Endodermal cell (in vitro differentiated cells): ENCODE measurements around the gene SH3TC1. TPM values are rescaled to one million over a fixed set of nuclear protein-coding genes. Genes with fewer than 3 reads are reported as not detected.

Experiments used
- DNase-seq: peaks from one replicate; pipeline ENCODE4 v3.0.0-alpha.2; 2017
- H3K27ac ChIP-seq: 2 replicates; pipeline ENCODE4 v1.5.1; 2013; ENCODE audit warnings: mild to moderate bottlenecking, low read depth, low read length, moderate library complexity
- H3K27me3 ChIP-seq: 2 replicates; pipeline ENCODE4 v1.6.1; 2013; ENCODE audit warnings: mild to moderate bottlenecking, low read length, moderate library complexity; ENCODE audit not compliant: insufficient read depth, control insufficient read depth, poor library complexity, severe bottlenecking
- H3K36me3 ChIP-seq: 2 replicates; pipeline ENCODE4 v1.7.0; 2013; ENCODE audit warnings: mild to moderate bottlenecking, low read length, moderate library complexity; ENCODE audit not compliant: control insufficient read depth, insufficient read depth
- H3K4me1 ChIP-seq: one replicate; pipeline ENCODE4 v1.7.0; 2013; ENCODE audit warnings: low read length; ENCODE audit not compliant: control insufficient read depth, insufficient read depth
- H3K4me3 ChIP-seq: 2 replicates; pipeline ENCODE4 v1.5.1; 2013; ENCODE audit warnings: mild to moderate bottlenecking, low read length, moderate library complexity
- H3K9ac ChIP-seq: 2 replicates; pipeline ENCODE4 v1.6.1; 2013; ENCODE audit warnings: mild to moderate bottlenecking, low read length, moderate library complexity; ENCODE audit not compliant: poor library complexity, severe bottlenecking; ENCODE audit errors: extremely low read depth
- H3K9me3 ChIP-seq: 2 replicates; pipeline ENCODE4 v1.6.1; 2013; ENCODE audit warnings: mild to moderate bottlenecking, low read length, moderate library complexity; ENCODE audit not compliant: control insufficient read depth
- H3K27ac Mint-ChIP-seq: 2 replicates; pipeline ENCODE4 v1.8.0; 2020; ENCODE audit warnings: mixed read lengths
- H3K27me3 Mint-ChIP-seq: 2 replicates; pipeline ENCODE4 v1.8.0; 2021; ENCODE audit warnings: mild to moderate bottlenecking, mixed read lengths; ENCODE audit not compliant: insufficient read depth
- H3K36me3 Mint-ChIP-seq: 2 replicates; pipeline ENCODE4 v1.8.0; 2020; ENCODE audit warnings: low read depth, mixed read lengths
- H3K4me1 Mint-ChIP-seq: 2 replicates; pipeline ENCODE4 v1.8.0; 2020; ENCODE audit warnings: mixed read lengths
- H3K4me3 Mint-ChIP-seq: 2 replicates; pipeline ENCODE4 v1.8.0; 2020; ENCODE audit warnings: mild to moderate bottlenecking, moderate library complexity, mixed read lengths
- H3K9me3 Mint-ChIP-seq: 2 replicates; pipeline ENCODE4 v1.8.0; 2020; ENCODE audit warnings: mild to moderate bottlenecking, mixed read lengths
- CTCF ChIP-seq: fragments of 200-600 bp; sonication (generic); conservative IDR thresholded peaks from 2 replicates; pipeline ENCODE4 v1.5.0; 2021; ENCODE audit warnings: antibody characterized with exemption, mild to moderate bottlenecking
- WGBS, 2 experiments: methylation state at CpG; one replicate each; pipeline versions ENCODE4 v1.1.5 to v1.1.7; 2013; ENCODE audit warnings: missing lambda C conversion rate in 2 of 2, mixed read lengths in 1 of 2; ENCODE audit not compliant: insufficient coverage in 1 of 2, insufficient read length in 1 of 2; 5-methylcytosine and 5-hydroxymethylcytosine counted together
- total RNA-seq, 2 donors: library from RNA; stranded (reverse); fragmentation: NEBNext Ultra II Directional in 1 of 2; extraction: Animal tissue kit (Norgen Biotek cat#: 25700) in 1 of 2; gene quantifications; 2 replicates in 1 of 2; 3 replicates in 1 of 2; pipeline ENCODE4 v1.2.1, GENCODE V29; 2021

Gene SH3TC1
- total RNA-seq, 2 donors from 2014 or later, result 1.9 to 2.6 TPM

GRCh38 chr4:8240211-8241041 lies 41.3 kb downstream of the SH3TC1 start:
- no peak overlapping the region for H3K27ac ChIP-seq
- no peaks in the 10 kb centered on the region for H3K27me3 Mint-ChIP-seq
- no peak overlapping the region for H3K9ac ChIP-seq
- WGBS, 2 experiments, result 89 to 92% methylated on average over 20 to 26 of the region's 26 CpGs
- DNase-seq, result no peak
- H3K9me3 ChIP-seq, result no peaks in the 10 kb centered on the region
- H3K27me3 ChIP-seq, result no peaks in the 10 kb centered on the region
- no peak overlapping the region for H3K4me3 ChIP-seq
- H3K27ac Mint-ChIP-seq, result no peak overlapping the region
- peaks cover 4% of the 10 kb centered on the region for H3K4me1 Mint-ChIP-seq
- no peaks in the 10 kb centered on the region for H3K36me3 ChIP-seq
- no peaks in the 10 kb centered on the region for H3K36me3 Mint-ChIP-seq
- peaks cover 6% of the 10 kb centered on the region for H3K4me1 ChIP-seq
- no peak overlapping the region for H3K4me3 Mint-ChIP-seq
- TF ChIP-seq CTCF, result no peak
- peaks cover 2% of the 10 kb centered on the region for H3K9me3 Mint-ChIP-seq

DNA sequence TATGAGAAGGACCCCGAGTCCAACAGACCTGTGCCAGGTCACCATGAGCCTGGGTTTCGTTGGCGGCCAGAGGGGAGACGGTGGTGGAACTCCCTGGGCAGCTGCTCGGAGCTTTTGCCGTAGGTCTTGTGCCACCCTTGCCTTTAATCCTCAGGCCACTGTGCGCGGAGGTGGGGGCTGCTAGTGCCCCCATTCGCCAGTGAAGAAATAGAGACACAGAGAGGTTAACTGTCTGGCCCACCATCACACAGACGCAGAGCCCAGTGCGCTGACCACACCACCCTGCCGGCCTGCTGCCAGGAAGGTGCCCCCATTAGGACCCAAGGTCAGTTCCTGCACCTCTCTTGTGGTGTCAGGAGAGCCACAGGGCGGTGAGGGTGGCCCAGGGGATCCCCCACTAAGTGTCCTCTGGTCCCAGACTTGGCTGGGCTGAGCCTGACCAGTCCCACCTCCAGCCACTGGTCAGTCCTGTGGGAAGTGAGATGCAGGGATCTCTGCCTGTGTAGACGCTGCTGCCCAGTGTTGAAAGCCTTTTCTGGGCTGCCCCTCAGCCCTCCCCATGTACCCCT lies 42.2 kb downstream of the SH3TC1 start:
- Mint-ChIP-seq H3K4me3 (no peak overlapping the region), H3K27me3 (no peaks in the 10 kb centered on the region), H3K27ac (no peak overlapping the region), H3K4me1 (peaks cover 4% of the 10 kb centered on the region), H3K9me3 (peaks cover 4% of the 10 kb centered on the region), H3K36me3 (no peaks in the 10 kb centered on the region)
- Histone ChIP-seq H3K27me3 (no peaks in the 10 kb centered on the region), H3K27ac (no peak overlapping the region), H3K36me3 (no peaks in the 10 kb centered on the region), H3K9ac (no peak overlapping the region), H3K9me3 (no peaks in the 10 kb centered on the region), H3K4me3 (no peak overlapping the region), H3K4me1 (peaks cover 6% of the 10 kb centered on the region)
- no peak for DNase-seq
- TF ChIP-seq CTCF, result no peak
- WGBS, 2 experiments, result 89 to 97% methylated on average over 12 to 14 of the region's 14 CpGs

- 31 to 34% methylated on average over 19 to 29 of the region's 29 CpGs for WGBS, 2 experiments
- no peaks in the 10 kb centered on the region for H3K27me3 ChIP-seq
- no peak overlapping the region for H3K9ac ChIP-seq
- Mint-ChIP-seq H3K4me1 (peaks cover 4% of the 10 kb centered on the region), H3K27me3 (no peaks in the 10 kb centered on the region), H3K36me3 (no peaks in the 10 kb centered on the region), H3K27ac (no peak overlapping the region), H3K9me3 (peaks cover 4% of the 10 kb centered on the region), H3K4me3 (no peak overlapping the region)
- H3K27ac ChIP-seq, result no peak overlapping the region
- peak; percentile 97 for TF ChIP-seq CTCF
- peak; percentile 98 for DNase-seq
- H3K4me3 ChIP-seq, result no peak overlapping the region
- H3K4me1 ChIP-seq, result peaks cover 6% of the 10 kb centered on the region
- no peaks in the 10 kb centered on the region for H3K9me3 ChIP-seq
- H3K36me3 ChIP-seq, result no peaks in the 10 kb centered on the region
Observed at GRCh38 chr4:8241895-8242696, 43.0 kb downstream of the SH3TC1 start.
